OCI-LY7 (cell line): ENCODE results near the gene SLC16A8. TPM values are rescaled to one million over a fixed set of nuclear protein-coding genes. Genes with fewer than 3 reads are reported as not detected.

ENCODE experiments used
- BruUV-seq: library from RNA; stranded (reverse); fragments of 400-500 nt; replicated peaks from 2 replicates; lab custom pipeline; 2021; lab: Mats Ljungman, UMichigan
- CTCF ChIA-PET: fragments of 300-600 bp; sonication (Branson Sonifier 250); formaldehyde crosslinking; loops from one replicate; lab custom pipeline; 2022; ENCODE audit warnings: antibody characterized with exemption; ENCODE audit not compliant: unreplicated experiment; lab: Charles Lee
- POLR2A ChIA-PET: fragments of 300-600 bp; sonication (Branson Sonifier 250); formaldehyde crosslinking; loops from one replicate; lab custom pipeline; 2022; ENCODE audit warnings: antibody characterized with exemption; lab: Charles Lee
- DNase-seq: peaks from one replicate; pipeline ENCODE4 v3.0.0-alpha.2; 2015; ENCODE audit warnings: low spot score
- H2AFZ ChIP-seq: fragments of 200-600 bp; sonication (generic), shearing (Covaris generic); 2 replicates; pipeline ENCODE4 v1.6.1; 2014; ENCODE audit warnings: mild to moderate bottlenecking, antibody characterized with exemption, low read length, moderate library complexity
- H3K27ac ChIP-seq: fragments of 200-600 bp; sonication (generic); 2 replicates; pipeline ENCODE4 v1.5.1; 2014; ENCODE audit warnings: mixed run types, low read depth, mild to moderate bottlenecking, moderate library complexity, low read length, inconsistent platforms; ENCODE audit not compliant: poor library complexity, severe bottlenecking
- H3K36me3 ChIP-seq: fragments of 200-600 bp; sonication (generic); 2 replicates; pipeline ENCODE4 v1.6.1; 2014; ENCODE audit warnings: mild to moderate bottlenecking, antibody characterized with exemption, low read length, moderate library complexity, mixed read lengths; ENCODE audit not compliant: insufficient read depth
- H3K4me1 ChIP-seq: fragments of 200-600 bp; sonication (generic); 2 replicates; pipeline ENCODE4 v1.5.1; 2014; ENCODE audit warnings: mild to moderate bottlenecking, low read length; ENCODE audit not compliant: insufficient read depth, poor library complexity, severe bottlenecking
- H3K4me2 ChIP-seq: fragments of 200-600 bp; sonication (generic); 2 replicates; pipeline ENCODE4 v1.6.1; 2014; ENCODE audit warnings: mild to moderate bottlenecking, low read length
- H3K4me3 ChIP-seq: fragments of 200-600 bp; sonication (generic); 2 replicates; pipeline ENCODE4 v1.5.1; 2014; ENCODE audit warnings: mild to moderate bottlenecking, low read depth, low read length; ENCODE audit not compliant: poor library complexity, severe bottlenecking
- H3K79me2 ChIP-seq: fragments of 200-600 bp; sonication (generic); 2 replicates; pipeline ENCODE4 v1.6.1; 2016; ENCODE audit warnings: low read depth, mild to moderate bottlenecking, low read length, moderate library complexity, mixed read lengths; ENCODE audit not compliant: insufficient read depth
- H3K9me2 ChIP-seq: fragments of 200-600 bp; sonication (generic); 2 replicates; pipeline ENCODE4 v1.6.1; 2016; ENCODE audit warnings: mild to moderate bottlenecking, low read length, mixed read lengths; ENCODE audit not compliant: insufficient read depth
- H3K9me3 ChIP-seq: fragments of 200-600 bp; sonication (generic); 2 replicates; pipeline ENCODE4 v1.6.1; 2014; ENCODE audit warnings: mild to moderate bottlenecking, mixed run types, low read length, mixed read lengths
- H4K20me1 ChIP-seq: fragments of 200-600 bp; sonication (generic); 2 replicates; pipeline ENCODE4 v1.6.1; 2014; ENCODE audit warnings: mild to moderate bottlenecking, antibody characterized with exemption, low read length, moderate library complexity, mixed read lengths; ENCODE audit not compliant: insufficient read depth
- EZH2phosphoT487 ChIP-seq: fragments of 200-600 bp; sonication (generic); IDR thresholded peaks from 2 replicates; pipeline ENCODE4 v1.6.1; 2018; ENCODE audit warnings: low read depth, borderline replicate concordance, mild to moderate bottlenecking, mixed run types, antibody characterized with exemption, low read length, moderate library complexity, mixed read lengths
- intact Hi-C: fragments of 100-400 bp; cut with micrococcal nuclease; formaldehyde crosslinking; loops from one replicate; pipeline ENCODE4 v1.10.0; 2022; ENCODE audit not compliant: unreplicated experiment
- total RNA-seq, 2 experiments: library from RNA; depleted of rRNA in 1 of 2; stranded (reverse); fragments of >200 nt in 1 of 2; shearing (Covaris generic) in 1 of 2; gene quantifications; 2 replicates each; pipeline ENCODE4 v1.2.3, GENCODE V29; 2014 to 2022
- TF ChIP-seq, protein P1 (sequence below): fragments of 200-600 bp; sonication (generic); conservative IDR thresholded peaks from 2 replicates; pipeline ENCODE4 v1.5.1; 2014; ENCODE audit warnings: mild to moderate bottlenecking, antibody characterized with exemption, low read length, moderate library complexity, mixed read lengths

Gene SLC16A8
- total RNA-seq, 2 experiments from 2014 or later, result not detected

DNA sequence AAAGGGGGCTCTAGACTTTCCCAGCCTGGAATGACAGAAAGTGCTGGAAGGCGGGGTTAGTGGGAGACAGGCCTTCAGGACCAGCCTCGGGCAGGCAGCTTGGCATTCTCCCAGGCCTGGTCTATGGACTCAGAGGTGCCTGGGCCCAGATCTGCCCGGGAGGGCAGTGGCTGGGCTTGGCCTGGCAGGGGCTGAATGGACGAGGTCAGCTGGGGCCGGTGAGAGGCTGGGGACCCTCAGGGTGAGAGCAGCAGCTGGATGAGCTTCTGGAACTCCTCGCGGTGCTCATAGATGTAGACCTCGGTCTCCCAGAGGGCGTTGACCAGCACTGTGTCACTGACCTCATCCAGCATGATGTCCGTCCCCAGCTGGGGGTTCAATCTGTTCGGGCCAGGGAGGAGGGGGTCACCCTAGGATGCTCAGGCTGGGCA, 28.0 kb upstream of the SLC16A8 start:
- intact Hi-C loops, result no loop called here
- H3K9me2 ChIP-seq, result no peaks in the 10 kb centered on the region
- H3K79me2 ChIP-seq, result no peaks in the 10 kb centered on the region
- H3K4me1 ChIP-seq, result no peaks in the 10 kb centered on the region
- no peak for DNase-seq
- no peak overlapping the region for H3K4me2 ChIP-seq
- POLR2A ChIA-PET, result interaction anchor here (0.6 kb wide), 1 partner anchor 775 kb away, joined by 4 read pairs; no protein-coding TSS in a partner anchor
- H3K36me3 ChIP-seq, result no peaks in the 10 kb centered on the region
- no peaks in the 10 kb centered on the region for H4K20me1 ChIP-seq
- H2AFZ ChIP-seq, result no peak overlapping the region
- H3K27ac ChIP-seq, result no peak overlapping the region
- no TSS peak for BruUV-seq
- no peaks in the 10 kb centered on the region for H3K9me3 ChIP-seq
- no peak for TF ChIP-seq EZH2phosphoT487
- TF ChIP-seq, protein P1, sequence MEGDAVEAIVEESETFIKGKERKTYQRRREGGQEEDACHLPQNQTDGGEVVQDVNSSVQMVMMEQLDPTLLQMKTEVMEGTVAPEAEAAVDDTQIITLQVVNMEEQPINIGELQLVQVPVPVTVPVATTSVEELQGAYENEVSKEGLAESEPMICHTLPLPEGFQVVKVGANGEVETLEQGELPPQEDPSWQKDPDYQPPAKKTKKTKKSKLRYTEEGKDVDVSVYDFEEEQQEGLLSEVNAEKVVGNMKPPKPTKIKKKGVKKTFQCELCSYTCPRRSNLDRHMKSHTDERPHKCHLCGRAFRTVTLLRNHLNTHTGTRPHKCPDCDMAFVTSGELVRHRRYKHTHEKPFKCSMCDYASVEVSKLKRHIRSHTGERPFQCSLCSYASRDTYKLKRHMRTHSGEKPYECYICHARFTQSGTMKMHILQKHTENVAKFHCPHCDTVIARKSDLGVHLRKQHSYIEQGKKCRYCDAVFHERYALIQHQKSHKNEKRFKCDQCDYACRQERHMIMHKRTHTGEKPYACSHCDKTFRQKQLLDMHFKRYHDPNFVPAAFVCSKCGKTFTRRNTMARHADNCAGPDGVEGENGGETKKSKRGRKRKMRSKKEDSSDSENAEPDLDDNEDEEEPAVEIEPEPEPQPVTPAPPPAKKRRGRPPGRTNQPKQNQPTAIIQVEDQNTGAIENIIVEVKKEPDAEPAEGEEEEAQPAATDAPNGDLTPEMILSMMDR, result no peak
- CTCF ChIA-PET, result no interaction called here
- no peak overlapping the region for H3K4me3 ChIP-seq

DNA sequence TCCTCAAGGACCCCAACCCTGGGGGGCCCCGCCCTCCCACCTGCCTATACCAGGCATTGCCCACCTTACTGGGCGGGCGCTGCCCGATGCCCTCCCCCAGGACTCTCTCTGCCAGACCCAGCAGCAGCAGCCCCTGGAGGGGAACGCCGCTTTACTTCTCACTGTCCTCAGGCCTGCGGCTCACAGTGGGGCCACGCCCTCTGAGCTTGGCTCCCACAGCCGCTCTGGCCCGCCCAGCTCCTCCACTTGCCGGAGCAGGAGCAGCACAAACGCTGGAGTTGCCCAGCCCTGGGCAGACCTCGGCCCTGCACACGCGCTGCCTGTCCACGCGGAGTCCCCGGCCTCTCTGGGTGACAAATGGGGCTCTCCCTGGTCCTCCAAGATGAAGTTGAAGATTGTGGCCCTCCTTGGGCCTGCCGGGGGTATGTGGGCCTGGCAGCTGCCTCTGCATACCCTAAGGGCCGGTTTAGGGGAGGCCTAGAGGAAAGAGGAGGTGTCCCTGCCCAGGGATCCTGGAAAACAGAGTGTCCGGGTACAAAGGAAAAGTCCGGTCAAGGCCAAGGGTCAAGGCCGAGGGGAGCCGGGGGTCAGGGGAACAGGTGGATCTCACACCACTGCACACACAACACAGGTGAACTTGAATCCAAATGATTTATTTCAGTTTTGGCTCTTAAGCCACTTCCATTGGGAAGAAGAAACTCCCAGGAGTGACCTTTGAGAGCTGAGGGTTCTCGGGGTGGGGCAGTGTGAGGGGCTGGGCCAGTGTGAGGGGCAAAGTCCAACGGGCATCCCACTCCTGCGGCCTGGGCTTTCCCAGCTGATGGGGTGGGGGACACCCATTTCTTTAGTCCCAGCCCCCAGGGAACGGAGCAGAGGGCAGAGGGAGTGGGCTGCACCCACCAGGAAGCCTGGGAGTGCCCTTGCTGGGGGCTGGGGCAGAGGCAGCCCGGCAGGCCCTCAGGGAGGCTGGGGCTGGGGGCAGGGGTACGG, 27.2 kb upstream of the SLC16A8 start:
- intact Hi-C loops, result no loop called here
- CTCF ChIA-PET, result no interaction called here
- no peak overlapping the region for H3K4me2 ChIP-seq
- no peak overlapping the region for H3K4me3 ChIP-seq
- H2AFZ ChIP-seq, result no peak overlapping the region
- no peak for DNase-seq
- H3K9me3 ChIP-seq, result no peaks in the 10 kb centered on the region
- no peaks in the 10 kb centered on the region for H4K20me1 ChIP-seq
- no peak overlapping the region for H3K27ac ChIP-seq
- H3K9me2 ChIP-seq, result no peaks in the 10 kb centered on the region
- no TSS peak for BruUV-seq
- H3K36me3 ChIP-seq, result no peaks in the 10 kb centered on the region
- POLR2A ChIA-PET, result interaction anchor here (0.6 kb wide), 2 partner anchors 10 to 774 kb away, joined by 4 read pairs; no protein-coding TSS in a partner anchor
- H3K4me1 ChIP-seq, result no peaks in the 10 kb centered on the region
- TF ChIP-seq, protein P1, result no peak
- no peak for TF ChIP-seq EZH2phosphoT487
- H3K79me2 ChIP-seq, result no peaks in the 10 kb centered on the region
